ENCODE data around the gene PCDHGC5. TPM values are rescaled to one million over a fixed set of nuclear protein-coding genes. Genes with fewer than 3 reads are reported as not detected.

PCDHGC5 gene
- total RNA-seq, 4 donors from 2014 or later: 0.16 to 1.5 (median 0.36) TPM; not detected in 1

GRCh38 chr5:141512911-141513626 is 24.2 kb downstream of the PCDHGC5 start:
- TF ChIP-seq POLR2A (IDR thresholded peaks at IDR 0.05): no peak
- no peak for TF ChIP-seq CTCF (IDR thresholded peaks at IDR 0.05 in 4 of 5, conservative IDR thresholded peaks at IDR 0.05 in 1 of 5)
- Histone ChIP-seq H3K9me3 (no peaks in the 10 kb centered on the region), H3K27me3 (no peaks in the 10 kb centered on the region), H3K4me1 (peaks cover 71 to 75% of the 10 kb centered on the region in 2 donors), H3K4me3 (peak overlapping the region; percentile 51 to 65 (median 55)), H3K27ac (peak overlapping the region; percentile 87 to 92 (median 90)), H3K36me3 (peaks cover 0 to 25% of the 10 kb centered on the region in 2 donors)
- intact Hi-C loops (cut with DNase I; ENCODE audit: low total_unique reads): loop anchor here (1.0 kb wide), 1 partner anchor 11 kb away; no protein-coding TSS in a partner anchor
- ATAC-seq: peak; percentile 4 to 7
- in situ Hi-C loops (cut with MboI; ENCODE audit: low sequenced_read_pairs in 4 of 4): no loop called here
- peak in 1 of 2 donors; percentile 40 for DNase-seq

DNA sequence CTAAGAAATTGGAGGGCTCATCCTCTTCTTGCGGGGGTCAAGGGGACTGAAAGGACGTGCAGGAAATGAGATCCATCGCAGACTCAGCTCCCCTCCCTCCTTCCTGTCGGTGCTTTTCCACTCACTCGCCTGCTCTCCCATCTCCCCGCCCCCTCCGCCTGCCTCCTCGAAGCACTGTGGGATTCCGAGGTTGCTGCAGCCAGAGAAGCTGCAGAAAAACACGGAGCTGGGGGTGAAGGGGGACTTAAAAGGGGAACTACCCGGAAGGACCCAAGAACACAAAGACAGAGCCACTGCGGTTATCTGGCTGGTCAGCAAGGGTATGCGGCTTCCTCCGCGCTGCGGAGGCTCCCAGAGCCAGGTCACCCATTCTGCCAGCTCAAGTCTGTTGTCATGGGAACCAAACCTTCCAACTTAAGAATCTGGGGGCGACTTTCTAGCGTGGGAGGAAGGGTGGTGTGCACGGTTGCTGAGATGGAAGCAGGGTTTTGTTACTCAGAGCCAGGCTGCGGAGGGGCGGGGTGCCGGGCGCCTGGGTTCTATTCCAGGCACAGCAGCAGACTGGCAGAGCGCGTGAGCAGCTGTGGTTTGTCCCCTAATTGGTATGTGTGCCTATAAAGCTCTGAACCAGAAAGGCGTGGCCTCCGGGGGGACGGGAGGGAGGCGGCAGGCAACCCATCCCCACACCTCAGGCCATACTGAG is 24.9 kb downstream of the PCDHGC5 start:
- Histone ChIP-seq H3K27ac (peak overlapping the region; percentile 87 to 92 (median 90)), H3K9me3 (no peaks in the 10 kb centered on the region), H3K4me1 (peaks cover 71 to 75% of the 10 kb centered on the region in 2 donors), H3K27me3 (no peaks in the 10 kb centered on the region), H3K4me3 (peak overlapping the region; percentile 51 to 65 (median 55)), H3K36me3 (peaks cover 0 to 25% of the 10 kb centered on the region in 2 donors)
- intact Hi-C loops (cut with DNase I; ENCODE audit: low total_unique reads) (loop anchor here (1.0 kb wide), 1 partner anchor 11 kb away; no protein-coding TSS in a partner anchor), in situ Hi-C loops (cut with MboI; ENCODE audit: low sequenced_read_pairs in 4 of 4) (no loop called here)
- TF ChIP-seq CTCF (IDR thresholded peaks at IDR 0.05 in 4 of 5, conservative IDR thresholded peaks at IDR 0.05 in 1 of 5): no peak
- TF ChIP-seq POLR2A (IDR thresholded peaks at IDR 0.05): peak; percentile 53 to 73
- DNase-seq (peak; percentile 84 to 91), ATAC-seq (peak; percentile 48 to 58)

DNA sequence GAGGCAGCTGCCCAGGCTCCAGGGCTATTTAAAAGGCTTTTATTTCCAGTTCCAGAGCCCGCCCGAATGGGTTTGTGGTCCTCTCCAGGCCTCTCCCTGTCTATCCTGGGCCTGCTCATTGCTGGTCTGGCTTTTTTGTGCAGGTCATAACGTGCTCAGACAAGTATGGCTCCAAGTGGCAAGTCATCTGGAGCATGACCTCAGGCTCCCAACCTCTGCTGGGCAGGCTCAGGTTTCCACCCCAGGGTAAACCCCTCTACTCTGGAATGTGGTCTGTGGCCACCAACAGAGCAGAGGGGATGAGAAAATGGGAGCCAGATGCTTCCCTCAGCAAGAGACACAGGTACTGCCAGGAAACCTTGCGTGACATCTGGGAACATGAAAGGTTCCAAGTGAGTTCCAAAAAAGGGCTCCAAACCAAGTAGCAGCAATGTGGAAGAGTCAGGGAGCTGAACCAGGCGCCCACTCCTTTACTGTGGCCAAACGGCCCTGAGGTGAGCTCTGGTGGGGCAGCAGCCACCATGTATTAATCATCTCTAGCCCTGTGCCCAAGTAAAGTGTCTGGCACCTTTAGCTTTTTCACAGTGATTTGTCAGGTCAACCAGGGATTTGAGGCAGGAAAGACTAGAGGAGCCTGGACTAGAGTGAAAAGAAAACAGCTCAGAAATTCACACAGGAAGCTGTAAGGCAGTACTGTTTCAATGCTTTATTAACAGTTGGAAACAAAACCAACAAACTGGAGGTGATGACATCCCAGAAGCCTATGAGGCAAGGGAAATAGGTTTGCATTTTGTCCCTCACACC is 25.7 kb downstream of the PCDHGC5 start:
- peak overlapping the region; percentile 87 to 92 (median 90) for H3K27ac ChIP-seq
- peak overlapping the region in 3 of 4 donors; percentile 51 to 65 (median 55) for H3K4me3 ChIP-seq
- peak; percentile 35 to 74 for DNase-seq
- ATAC-seq: peak; percentile 12 to 33
- peaks cover 71 to 76% of the 10 kb centered on the region in 2 donors for H3K4me1 ChIP-seq
- H3K27me3 ChIP-seq: no peaks in the 10 kb centered on the region
- H3K9me3 ChIP-seq: no peaks in the 10 kb centered on the region
- intact Hi-C loops (cut with DNase I; ENCODE audit: low total_unique reads): no loop called here
- TF ChIP-seq POLR2A (IDR thresholded peaks at IDR 0.05) (no peak), CTCF (IDR thresholded peaks at IDR 0.05 in 4 of 5, conservative IDR thresholded peaks at IDR 0.05 in 1 of 5) (no peak)
- peaks cover 0 to 25% of the 10 kb centered on the region in 2 donors for H3K36me3 ChIP-seq
- in situ Hi-C loops (cut with MboI; ENCODE audit: low sequenced_read_pairs in 4 of 4): no loop called here

DNA sequence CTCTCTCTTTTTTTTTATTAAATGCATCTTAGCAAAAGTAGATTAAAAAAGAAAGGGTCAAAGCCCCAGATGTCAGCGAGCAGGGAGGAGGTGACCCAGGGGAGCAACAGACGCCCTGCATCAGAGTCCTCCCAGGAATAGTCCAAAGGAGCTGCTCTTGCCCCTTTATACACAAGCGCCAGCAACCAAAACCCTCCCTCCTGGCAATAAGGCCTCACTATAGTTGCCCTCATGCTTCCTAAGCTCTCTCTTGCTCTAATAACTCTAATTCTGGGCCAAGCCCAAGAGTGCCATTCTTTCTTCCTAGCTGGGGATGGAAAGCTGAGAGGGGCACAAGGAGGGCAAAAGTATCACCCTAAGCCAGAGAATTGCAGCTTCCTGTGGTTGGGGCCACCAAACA is 26.3 kb downstream of the PCDHGC5 start:
- ATAC-seq (no peak), DNase-seq (peak in 1 of 2 donors; percentile 11)
- Histone ChIP-seq H3K27ac (peak overlapping the region; percentile 87 to 92 (median 90)), H3K27me3 (no peaks in the 10 kb centered on the region), H3K4me3 (no peak overlapping the region), H3K36me3 (peaks cover 0 to 25% of the 10 kb centered on the region in 2 donors), H3K9me3 (no peaks in the 10 kb centered on the region), H3K4me1 (peaks cover 74 to 79% of the 10 kb centered on the region in 2 donors)
- in situ Hi-C loops (cut with MboI; ENCODE audit: low sequenced_read_pairs in 4 of 4) (no loop called here), intact Hi-C loops (cut with DNase I; ENCODE audit: low total_unique reads) (no loop called here)
- TF ChIP-seq POLR2A (IDR thresholded peaks at IDR 0.05): no peak
- TF ChIP-seq CTCF (IDR thresholded peaks at IDR 0.05 in 4 of 5, conservative IDR thresholded peaks at IDR 0.05 in 1 of 5): no peak

All from gastrocnemius medialis (tissue), 4 donors.